SK-N-MC (cell line): ENCODE data around the gene FBXO21.

Experiments used
- DNase-seq: peaks from one replicate; pipeline ENCODE4 v3.0.0-alpha.2; 2011; ENCODE audit warnings: low read depth, low spot score
- H3K27ac ChIP-seq: fragments of 200-600 bp; sonication (generic); 2 replicates; pipeline ENCODE4 v1.5.1; 2016; ENCODE audit warnings: mixed run types
- H3K36me3 ChIP-seq: fragments of 200-600 bp; sonication (generic); 2 replicates; pipeline ENCODE4 v1.6.1; 2017; ENCODE audit warnings: antibody characterized with exemption, low read length, mixed read lengths; ENCODE audit not compliant: insufficient read depth
- H3K4me3 ChIP-seq: fragments of 200-600 bp; sonication (generic); 2 replicates; pipeline ENCODE4 v1.5.1; 2016
- H3K9ac ChIP-seq: fragments of 200-600 bp; sonication (generic); 2 replicates; pipeline ENCODE4 v1.8.0; 2017; ENCODE audit warnings: mixed run types, mixed read lengths; ENCODE audit not compliant: insufficient read length
- H3K9me3 ChIP-seq: fragments of 200-600 bp; sonication (generic); 2 replicates; pipeline ENCODE4 v1.6.1; 2017; ENCODE audit warnings: low read depth, mild to moderate bottlenecking, antibody characterized with exemption, low read length, moderate library complexity, mixed read lengths
- EZH2 ChIP-seq: fragments of 200-600 bp; sonication (generic); IDR thresholded peaks from one replicate; pipeline ENCODE4 v1.6.1; 2017; ENCODE audit warnings: antibody characterized with exemption
- FOXP2 ChIP-seq: optimal IDR thresholded peaks from 2 replicates; pipeline ENCODE3; 2011; ENCODE audit warnings: mild to moderate bottlenecking, moderate library complexity; ENCODE audit not compliant: insufficient read depth; ENCODE audit errors: extremely low read length, control extremely low read depth
- POLR2AphosphoS5 ChIP-seq: IDR thresholded peaks from 2 replicates; pipeline ENCODE4 v1.6.1; 2012; ENCODE audit warnings: mild to moderate bottlenecking, low read depth, low read length, borderline replicate concordance

FBXO21 gene

DNA sequence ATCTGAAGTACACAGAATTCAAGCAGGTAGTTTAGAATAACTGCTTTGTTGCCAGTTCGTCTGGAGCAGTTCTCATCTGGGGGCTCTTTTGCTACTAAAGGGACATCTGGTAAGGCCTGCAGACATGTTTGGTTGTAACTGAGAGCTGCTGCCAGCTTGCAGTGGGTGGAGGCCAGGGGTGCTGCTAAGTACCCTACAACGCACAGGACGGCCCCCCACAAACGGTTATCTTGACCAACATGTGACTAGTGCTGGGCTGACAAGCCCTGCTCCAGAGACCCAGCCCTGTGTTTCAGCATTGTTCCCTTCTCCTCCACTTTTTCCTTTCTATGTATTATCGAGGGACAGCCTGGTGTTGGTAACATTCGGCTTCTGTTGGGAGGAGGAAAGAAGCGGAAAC, 40.8 kb downstream of the FBXO21 start:
- peaks cover 12% of the 10 kb centered on the region for H3K36me3 ChIP-seq
- H3K9me3 ChIP-seq: no peaks in the 10 kb centered on the region
- no peak overlapping the region for H3K9ac ChIP-seq
- no peak for DNase-seq
- TF ChIP-seq EZH2 (no peak), FOXP2 (no peak), POLR2AphosphoS5 (no peak)
- no peak overlapping the region for H3K27ac ChIP-seq
- H3K4me3 ChIP-seq: no peak overlapping the region

GRCh38 chr12:117148642-117149041, 41.6 kb downstream of the FBXO21 start:
- no peaks in the 10 kb centered on the region for H3K9me3 ChIP-seq
- H3K36me3 ChIP-seq: peaks cover 8% of the 10 kb centered on the region
- H3K27ac ChIP-seq: no peak overlapping the region
- no peak overlapping the region for H3K9ac ChIP-seq
- no peak for DNase-seq
- H3K4me3 ChIP-seq: no peak overlapping the region
- TF ChIP-seq EZH2: no peak
- TF ChIP-seq FOXP2: no peak
- no peak for TF ChIP-seq POLR2AphosphoS5

GRCh38 chr12:117147639-117148038, 42.6 kb downstream of the FBXO21 start:
- no peak overlapping the region for H3K27ac ChIP-seq
- peaks cover 8% of the 10 kb centered on the region for H3K36me3 ChIP-seq
- H3K4me3 ChIP-seq: no peak overlapping the region
- TF ChIP-seq FOXP2 (no peak), EZH2 (no peak), POLR2AphosphoS5 (no peak)
- DNase-seq: no peak
- no peaks in the 10 kb centered on the region for H3K9me3 ChIP-seq
- no peak overlapping the region for H3K9ac ChIP-seq

DNA sequence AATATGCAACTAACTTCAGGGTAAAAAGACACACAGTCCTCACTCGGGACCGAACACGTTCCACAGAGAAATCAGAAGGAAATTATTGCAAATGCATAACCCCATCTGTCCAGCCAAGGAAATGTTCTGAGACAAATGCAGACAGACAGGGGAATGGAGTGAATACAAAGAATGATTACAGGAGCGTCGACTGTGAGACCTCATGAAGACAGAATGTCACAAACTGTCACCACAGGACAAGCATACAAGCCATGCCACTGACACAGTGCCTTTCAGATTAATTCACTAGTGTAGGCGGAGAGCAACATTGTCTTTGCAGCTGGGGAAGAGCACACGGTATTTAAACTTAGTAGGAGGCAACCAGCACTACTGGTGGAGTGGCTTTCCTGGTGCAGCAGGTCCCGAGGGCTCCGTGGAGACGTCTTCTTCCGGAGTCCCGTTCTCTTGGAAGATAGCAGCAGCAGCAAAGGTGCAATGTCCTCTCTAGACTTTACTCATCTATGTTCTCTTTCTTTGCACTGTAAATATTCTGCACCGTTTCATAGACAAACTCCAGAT, 44.6 kb downstream of the FBXO21 start:
- no peak overlapping the region for H3K9ac ChIP-seq
- no peak overlapping the region for H3K4me3 ChIP-seq
- no peak for DNase-seq
- no peak overlapping the region for H3K27ac ChIP-seq
- H3K9me3 ChIP-seq: no peaks in the 10 kb centered on the region
- TF ChIP-seq EZH2 (no peak), POLR2AphosphoS5 (no peak), FOXP2 (no peak)
- peaks cover 4% of the 10 kb centered on the region; the same call in 1 of the 2 replicates for H3K36me3 ChIP-seq

DNA sequence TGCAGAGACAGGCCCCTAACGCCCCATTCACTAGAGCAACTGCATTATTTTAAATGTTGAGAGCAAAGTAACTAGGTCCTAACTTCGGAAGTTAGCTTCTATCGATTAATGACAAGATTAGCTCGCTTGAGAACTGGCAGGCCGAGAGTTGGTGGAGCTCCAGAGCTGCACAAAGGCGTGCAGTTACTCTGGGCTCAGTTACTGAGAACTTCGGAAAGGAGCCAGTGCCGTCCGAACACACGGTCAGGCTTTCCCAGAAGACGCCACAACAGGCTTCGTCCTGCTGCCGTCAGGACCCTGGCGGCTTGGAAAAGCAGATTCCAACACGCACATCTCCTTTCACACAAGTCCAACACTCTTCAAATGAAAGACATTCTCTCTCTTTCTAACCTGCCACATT, 45.7 kb downstream of the FBXO21 start:
- no peaks in the 10 kb centered on the region for H3K9me3 ChIP-seq
- no peak for TF ChIP-seq FOXP2
- TF ChIP-seq EZH2: no peak
- no peak for TF ChIP-seq POLR2AphosphoS5
- H3K4me3 ChIP-seq: no peak overlapping the region
- H3K9ac ChIP-seq: no peak overlapping the region
- no peak for DNase-seq
- peaks cover 2% of the 10 kb centered on the region; the same call in 1 of the 2 replicates for H3K36me3 ChIP-seq
- no peak overlapping the region for H3K27ac ChIP-seq

GRCh38 chr12:117143008-117143532, 47.2 kb downstream of the FBXO21 start:
- no peak for DNase-seq
- no peak overlapping the region for H3K27ac ChIP-seq
- H3K9me3 ChIP-seq: no peaks in the 10 kb centered on the region
- no peaks in the 10 kb centered on the region; the same call in 1 of the 2 replicates for H3K36me3 ChIP-seq
- no peak for TF ChIP-seq EZH2
- TF ChIP-seq FOXP2: no peak
- no peak for TF ChIP-seq POLR2AphosphoS5
- no peak overlapping the region for H3K4me3 ChIP-seq
- H3K9ac ChIP-seq: no peak overlapping the region

GRCh38 chr12:117142094-117142493, 48.2 kb downstream of the FBXO21 start:
- no peak for DNase-seq
- no peak for TF ChIP-seq POLR2AphosphoS5
- TF ChIP-seq EZH2: no peak
- TF ChIP-seq FOXP2: no peak
- Histone ChIP-seq H3K36me3 (no peaks in the 10 kb centered on the region; the same call in 1 of the 2 replicates), H3K4me3 (no peak overlapping the region), H3K9ac (no peak overlapping the region), H3K27ac (no peak overlapping the region), H3K9me3 (no peaks in the 10 kb centered on the region)

- no peaks in the 10 kb centered on the region for H3K9me3 ChIP-seq
- H3K36me3 ChIP-seq: no peaks in the 10 kb centered on the region; the same call in 1 of the 2 replicates
- TF ChIP-seq EZH2 (no peak), POLR2AphosphoS5 (no peak), FOXP2 (no peak)
- DNase-seq: no peak
- no peak overlapping the region for H3K4me3 ChIP-seq
- no peak overlapping the region for H3K9ac ChIP-seq
- no peak overlapping the region for H3K27ac ChIP-seq
These were observed 49.0 kb downstream of the FBXO21 start for GRCh38 chr12:117141097-117141898.
